Small intestine (tissue), 7 donors: ENCODE data around the gene LAMC3. TPM values are rescaled to one million over a fixed set of nuclear protein-coding genes. Genes with fewer than 3 reads are reported as not detected.

ENCODE experiments used
- DNase-seq, 2 donors: peaks; one replicate each; pipeline versions ENCODE4 v3.0.0 to v3.0.0-alpha.2; 2013
- FAIRE-seq: peaks from 2 replicates; lab custom pipeline; 2012; peaks lifted over from hg19 to GRCh38; lab: Jason Lieb, UNC
- H3K27ac ChIP-seq, 3 donors: one replicate each; pipeline ENCODE4 v1.5.1; 2013; ENCODE audit warnings: low read length in 2 of 3, mild to moderate bottlenecking in 2 of 3, control low read depth in 1 of 3, inconsistent platforms in 1 of 3, low read depth in 1 of 3, moderate library complexity in 1 of 3
- H3K27me3 ChIP-seq, 3 donors: one replicate each; pipeline ENCODE4 v1.6.1; 2013; ENCODE audit warnings: low read length in 3 of 3, inconsistent platforms in 1 of 3; ENCODE audit not compliant: control insufficient read depth in 3 of 3, insufficient read depth in 3 of 3
- H3K36me3 ChIP-seq, 3 donors: one replicate each; pipeline ENCODE4 v1.6.1; 2013; ENCODE audit warnings: low read length in 3 of 3, inconsistent platforms in 1 of 3, low read depth in 1 of 3, mild to moderate bottlenecking in 1 of 3, moderate library complexity in 1 of 3; ENCODE audit not compliant: control insufficient read depth in 3 of 3, insufficient read depth in 2 of 3
- H3K4me1 ChIP-seq, 3 donors: one replicate each; pipeline ENCODE4 v1.6.1; 2013; ENCODE audit warnings: low read length in 2 of 3, inconsistent platforms in 1 of 3, low read depth in 1 of 3, mild to moderate bottlenecking in 1 of 3, moderate library complexity in 1 of 3; ENCODE audit not compliant: control insufficient read depth in 3 of 3, insufficient read depth in 2 of 3
- H3K4me3 ChIP-seq, 3 donors: one replicate each; pipeline ENCODE4 v1.5.1; 2013; ENCODE audit warnings: low read length in 3 of 3, control low read depth in 1 of 3, inconsistent platforms in 1 of 3, low read depth in 1 of 3, mild to moderate bottlenecking in 1 of 3, moderate library complexity in 1 of 3
- H3K9me3 ChIP-seq, 2 donors: one replicate each; pipeline ENCODE4 v1.6.1; 2013; ENCODE audit warnings: low read depth in 1 of 2, low read length in 1 of 2; ENCODE audit not compliant: control insufficient read depth in 2 of 2, insufficient read depth in 1 of 2
- WGBS, 3 donors: extraction: QIAGEN DNeasy Blood & Tissue Kit; methylation state at CpG; one replicate each; pipeline ENCODE4 v1.1.7; 2013; 5-methylcytosine and 5-hydroxymethylcytosine counted together
- polyA plus RNA-seq, 4 donors: library from polyadenylated mRNA; stranded (reverse) in 3 of 4; unstranded in 1 of 4; fragments of 200-250 nt in 3 of 4; fragments of 120-200 nt in 1 of 4; gene quantifications; one replicate each; pipeline versions ENCODE4 v1.2.1 to v1.2.3, GENCODE V29; 2013
- donor health status: healthy with polysubstance abuse.
- donor health status: control.
- donor health status: control.
- donor health status: Bipolar disorder and iron deficiency.
- donor health status: healthy.

LAMC3 gene
- polyA plus RNA-seq, 4 donors: 0.25 to 0.44 TPM; not detected in 2

- WGBS, 3 donors: 85 to 96% (median 89%) methylated on average over 5 of the region's 5 CpGs
- no peak overlapping the region for H3K27ac ChIP-seq
- DNase-seq (no peak), FAIRE-seq (no peak)
- H3K36me3 ChIP-seq: no peaks in the 10 kb centered on the region
- no peaks in the 10 kb centered on the region for H3K9me3 ChIP-seq
- H3K27me3 ChIP-seq: peaks cover 0 to 16% (median 0%) of the 10 kb centered on the region in 3 donors
- H3K4me3 ChIP-seq: no peak overlapping the region
- H3K4me1 ChIP-seq: no peaks in the 10 kb centered on the region
Measured at GRCh38 chr9:130975156-130975555, 33.8 kb upstream of the LAMC3 start.

GRCh38 chr9:130975932-130976841 is 32.8 kb upstream of the LAMC3 start:
- Histone ChIP-seq H3K36me3 (no peaks in the 10 kb centered on the region), H3K4me3 (no peak overlapping the region), H3K4me1 (no peaks in the 10 kb centered on the region), H3K9me3 (no peaks in the 10 kb centered on the region), H3K27me3 (peaks cover 0 to 16% (median 0%) of the 10 kb centered on the region in 3 donors), H3K27ac (no peak overlapping the region)
- FAIRE-seq (no peak), DNase-seq (no peak)
- 70 to 86% (median 76%) methylated on average over 13 of the region's 13 CpGs for WGBS, 3 donors

GRCh38 chr9:130977811-130978221 is 31.2 kb upstream of the LAMC3 start:
- Histone ChIP-seq H3K36me3 (no peaks in the 10 kb centered on the region), H3K27ac (no peak overlapping the region), H3K27me3 (peaks cover 0 to 15% (median 2%) of the 10 kb centered on the region in 3 donors), H3K9me3 (no peaks in the 10 kb centered on the region), H3K4me3 (no peak overlapping the region), H3K4me1 (no peaks in the 10 kb centered on the region)
- FAIRE-seq: no peak
- WGBS, 3 donors: 49 to 61% (median 53%) methylated on average over 16 of the region's 16 CpGs
- DNase-seq: no peak

GRCh38 chr9:130979591-130980385 is 29.2 kb upstream of the LAMC3 start:
- H3K4me3 ChIP-seq: no peak overlapping the region
- FAIRE-seq: no peak

GRCh38 chr9:130980526-130980925 is 28.4 kb upstream of the LAMC3 start:
- H3K27ac ChIP-seq: no peak overlapping the region
- DNase-seq: no peak
- no peaks in the 10 kb centered on the region for H3K36me3 ChIP-seq
- no peaks in the 10 kb centered on the region for H3K4me1 ChIP-seq
- H3K27me3 ChIP-seq: peaks cover 0 to 8% (median 2%) of the 10 kb centered on the region in 3 donors
- no peaks in the 10 kb centered on the region for H3K9me3 ChIP-seq
- no peak for FAIRE-seq
- H3K4me3 ChIP-seq: no peak overlapping the region
- WGBS, 3 donors: 74 to 85% (median 79%) methylated on average over 16 of the region's 16 CpGs

More at GRCh38 chr9:130979591-130980385, 29.2 kb upstream of the LAMC3 start:
- 80 to 86% (median 83%) methylated on average over 20 of the region's 20 CpGs for WGBS, 3 donors
- no peaks in the 10 kb centered on the region for H3K36me3 ChIP-seq
- H3K4me1 ChIP-seq: no peaks in the 10 kb centered on the region
- peaks cover 0 to 8% (median 2%) of the 10 kb centered on the region in 3 donors for H3K27me3 ChIP-seq
- DNase-seq: no peak
- H3K27ac ChIP-seq: no peak overlapping the region
- H3K9me3 ChIP-seq: no peaks in the 10 kb centered on the region

DNA sequence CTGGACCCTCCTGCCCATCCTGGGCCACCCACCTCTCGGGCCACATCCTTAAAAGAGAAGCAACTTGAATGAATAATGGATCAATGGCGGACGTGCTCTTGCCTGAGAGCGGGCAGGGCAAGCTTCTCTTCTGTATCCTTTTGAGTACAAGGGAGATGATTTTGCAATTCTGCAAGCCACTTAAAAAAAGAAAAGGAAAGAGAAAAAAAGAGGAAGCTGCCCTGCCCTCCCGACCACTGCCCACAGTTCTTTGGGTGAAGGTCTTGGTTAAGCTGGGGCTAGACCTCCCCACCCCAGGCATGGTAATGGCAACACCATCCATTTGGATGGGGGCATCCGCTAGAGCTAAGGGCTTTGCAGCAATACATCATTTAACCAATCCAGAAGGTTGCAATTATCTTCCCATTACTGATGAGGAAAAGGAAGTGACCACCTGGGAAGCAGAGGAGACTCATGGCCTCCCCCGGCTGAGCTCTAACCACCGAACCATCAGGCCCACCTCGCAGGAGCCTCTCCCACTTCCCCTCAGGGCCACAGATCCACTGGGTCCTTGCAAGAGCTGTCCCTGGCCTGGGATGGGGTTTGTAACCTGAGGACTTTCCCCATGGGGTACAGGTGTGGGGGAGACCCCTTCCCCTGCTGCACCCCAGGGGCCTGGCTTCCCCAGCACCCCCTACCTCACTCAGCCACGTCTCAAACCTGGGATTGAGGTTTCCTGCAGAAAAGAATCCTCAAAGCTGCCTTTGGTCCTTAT is 27.8 kb upstream of the LAMC3 start:
- no peak for DNase-seq

DNA sequence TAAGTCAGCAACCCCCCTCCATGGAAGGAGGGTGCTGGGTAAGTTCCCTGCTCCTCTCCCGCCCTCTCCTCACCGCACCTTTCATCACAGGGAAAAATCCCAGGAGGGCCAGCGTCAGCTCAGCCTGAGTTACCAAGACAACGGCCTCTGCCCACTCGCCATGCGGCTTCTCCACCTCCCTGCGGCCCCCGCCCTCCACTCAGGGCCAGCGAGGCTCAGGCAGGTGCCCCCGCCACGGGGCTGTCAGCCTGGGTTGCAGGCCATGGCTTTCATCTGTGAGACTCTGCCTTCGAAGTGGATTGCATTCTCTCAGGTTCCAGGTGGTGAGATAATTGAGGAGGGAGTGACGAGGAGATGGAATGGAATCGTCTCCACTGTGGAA is 27.2 kb upstream of the LAMC3 start:
- Histone ChIP-seq H3K4me1 (no peaks in the 10 kb centered on the region), H3K9me3 (no peaks in the 10 kb centered on the region), H3K27me3 (peaks cover 0 to 11% (median 2%) of the 10 kb centered on the region in 3 donors), H3K36me3 (no peaks in the 10 kb centered on the region), H3K4me3 (no peak overlapping the region), H3K27ac (no peak overlapping the region)
- DNase-seq: no peak
- no peak for FAIRE-seq
- 18 to 52% (median 35%) methylated on average over 14 of the region's 14 CpGs for WGBS, 3 donors

More for the DNA sequence above, 27.8 kb upstream of the LAMC3 start:
- peaks cover 0 to 8% (median 2%) of the 10 kb centered on the region in 3 donors for H3K27me3 ChIP-seq
- H3K9me3 ChIP-seq: no peaks in the 10 kb centered on the region
- H3K4me3 ChIP-seq: no peak overlapping the region
- WGBS, 3 donors: 64 to 69% (median 66%) methylated on average over 10 of the region's 10 CpGs
- no peak for FAIRE-seq
- H3K36me3 ChIP-seq: no peaks in the 10 kb centered on the region
- no peak overlapping the region for H3K27ac ChIP-seq
- no peaks in the 10 kb centered on the region for H3K4me1 ChIP-seq
